Activated CD8-positive, alpha-beta memory T cell treated with anti-CD3 and anti-CD28 coated beads, Interleukin-2, amount 50 U/mL, for 4 hours (primary cell): ENCODE results near the gene TBL3.
"Not testable (repeated sequence)": the region's sequence is repeated elsewhere in the genome, so short reads cannot be mapped to it uniquely, and the experiment has no call there.

Source experiments
- DNase-seq: peaks from one replicate; pipeline ENCODE4 v3.0.0-alpha.2; 2020

Gene TBL3

GRCh38 chr16:2002406-2003230 is 30.8 kb downstream of the TBL3 start:
- no peak for DNase-seq

GRCh38 chr16:2003231-2003826 is 31.5 kb downstream of the TBL3 start:
- DNase-seq = no peak

GRCh38 chr16:2003827-2004641 is 32.2 kb downstream of the TBL3 start:
- DNase-seq = peak; percentile 84

GRCh38 chr16:2004795-2005517 is 33.1 kb downstream of the TBL3 start:
- DNase-seq = no peak

GRCh38 chr16:2005646-2006045 is 33.8 kb downstream of the TBL3 start:
- DNase-seq = no peak

- no peak for DNase-seq
Observed at GRCh38 chr16:2006317-2006716, 34.5 kb downstream of the TBL3 start.

GRCh38 chr16:2007081-2007836 is 35.4 kb downstream of the TBL3 start:
- no peak for DNase-seq

GRCh38 chr16:2008009-2008526 is 36.2 kb downstream of the TBL3 start:
- DNase-seq = no peak

GRCh38 chr16:2008631-2009163 is 36.8 kb downstream of the TBL3 start:
- no peak for DNase-seq

GRCh38 chr16:2009164-2009711 is 37.4 kb downstream of the TBL3 start:
- DNase-seq = no peak

GRCh38 chr16:2009791-2010510 is 38.1 kb downstream of the TBL3 start, which contains the start of gene ZNF598:
TSS of gene ZNF598 (minus strand) at chr16:2009821.
- peak; percentile 80 for DNase-seq

GRCh38 chr16:2011726-2012125 is 39.9 kb downstream of the TBL3 start:
- DNase-seq = not testable (repeated sequence)

- no peak for DNase-seq
Observed at GRCh38 chr16:2013527-2013926, 41.7 kb downstream of the TBL3 start.

GRCh38 chr16:2015117-2015946 is 43.5 kb downstream of the TBL3 start:
- DNase-seq = no peak

GRCh38 chr16:2015947-2016208 is 44.0 kb downstream of the TBL3 start:
- no peak for DNase-seq

GRCh38 chr16:2016407-2016922 is 44.6 kb downstream of the TBL3 start:
- no peak for DNase-seq

- no peak for DNase-seq
Observed at GRCh38 chr16:2019518-2019920, 47.7 kb downstream of the TBL3 start, which contains the start of gene NPW. TSS of gene NPW (plus strand) at chr16:2019785.

- no peak for DNase-seq
Observed at GRCh38 chr16:2019921-2020831, 48.3 kb downstream of the TBL3 start.

GRCh38 chr16:2022723-2023091 is 50.9 kb downstream of the TBL3 start:
- no peak for DNase-seq
